ENCODE measurements around the gene SMAD7.

DNA sequence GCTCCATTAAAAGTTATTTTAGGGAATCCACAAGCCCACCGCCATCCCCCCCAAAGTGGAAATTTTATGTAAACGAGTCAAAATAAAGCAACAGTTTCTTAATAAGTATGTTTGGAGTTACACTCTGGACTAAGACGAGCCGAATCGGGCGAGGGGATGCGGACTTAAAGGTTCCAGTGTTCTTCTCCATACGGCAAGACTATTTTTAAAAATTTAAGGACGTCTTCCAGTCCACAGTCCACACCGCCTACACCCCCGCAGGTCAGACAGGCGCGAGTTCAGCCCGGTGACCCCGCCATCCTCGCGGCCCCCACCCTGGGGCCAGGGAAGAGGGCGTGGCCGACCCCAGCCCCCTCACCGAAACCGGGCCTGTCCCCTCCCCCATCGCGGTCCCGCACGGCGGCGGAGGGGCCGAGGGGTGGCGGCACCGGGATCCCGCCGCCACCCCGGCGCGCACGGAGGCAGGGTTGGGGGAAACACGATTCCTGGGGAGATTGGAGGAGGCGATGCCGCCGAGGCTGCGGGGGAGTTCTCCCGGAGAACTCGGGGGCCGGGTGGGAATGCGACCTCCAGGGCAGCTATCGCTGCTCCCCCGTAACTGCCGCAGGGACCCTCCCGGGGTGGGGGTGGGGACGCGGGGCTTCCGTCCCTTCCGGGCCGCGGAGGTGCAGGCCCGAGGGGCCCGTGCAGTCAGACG, 24.5 kb upstream of the SMAD7 start:
- no peak for TF ChIP-seq POLR2A (IDR thresholded peaks at IDR 0.05)
- TF ChIP-seq, protein P1, sequence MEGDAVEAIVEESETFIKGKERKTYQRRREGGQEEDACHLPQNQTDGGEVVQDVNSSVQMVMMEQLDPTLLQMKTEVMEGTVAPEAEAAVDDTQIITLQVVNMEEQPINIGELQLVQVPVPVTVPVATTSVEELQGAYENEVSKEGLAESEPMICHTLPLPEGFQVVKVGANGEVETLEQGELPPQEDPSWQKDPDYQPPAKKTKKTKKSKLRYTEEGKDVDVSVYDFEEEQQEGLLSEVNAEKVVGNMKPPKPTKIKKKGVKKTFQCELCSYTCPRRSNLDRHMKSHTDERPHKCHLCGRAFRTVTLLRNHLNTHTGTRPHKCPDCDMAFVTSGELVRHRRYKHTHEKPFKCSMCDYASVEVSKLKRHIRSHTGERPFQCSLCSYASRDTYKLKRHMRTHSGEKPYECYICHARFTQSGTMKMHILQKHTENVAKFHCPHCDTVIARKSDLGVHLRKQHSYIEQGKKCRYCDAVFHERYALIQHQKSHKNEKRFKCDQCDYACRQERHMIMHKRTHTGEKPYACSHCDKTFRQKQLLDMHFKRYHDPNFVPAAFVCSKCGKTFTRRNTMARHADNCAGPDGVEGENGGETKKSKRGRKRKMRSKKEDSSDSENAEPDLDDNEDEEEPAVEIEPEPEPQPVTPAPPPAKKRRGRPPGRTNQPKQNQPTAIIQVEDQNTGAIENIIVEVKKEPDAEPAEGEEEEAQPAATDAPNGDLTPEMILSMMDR (IDR thresholded peaks at IDR 0.05) = peak in 1 of 4 experiments; percentile 4
